Stimulated activated CD8-positive, alpha-beta memory T cell treated with anti-CD3 and anti-CD28 coated beads, Interleukin-12 subunit alpha, Interleukin-12 subunit beta, amount 100 ng/mL, for 24 hours (primary cell): ENCODE data around the gene BAIAP3.

Experiments
- DNase-seq: peaks from one replicate; pipeline ENCODE4 v3.0.0-alpha.2; 2020; ENCODE audit errors: extremely low read depth

BAIAP3 gene

DNA sequence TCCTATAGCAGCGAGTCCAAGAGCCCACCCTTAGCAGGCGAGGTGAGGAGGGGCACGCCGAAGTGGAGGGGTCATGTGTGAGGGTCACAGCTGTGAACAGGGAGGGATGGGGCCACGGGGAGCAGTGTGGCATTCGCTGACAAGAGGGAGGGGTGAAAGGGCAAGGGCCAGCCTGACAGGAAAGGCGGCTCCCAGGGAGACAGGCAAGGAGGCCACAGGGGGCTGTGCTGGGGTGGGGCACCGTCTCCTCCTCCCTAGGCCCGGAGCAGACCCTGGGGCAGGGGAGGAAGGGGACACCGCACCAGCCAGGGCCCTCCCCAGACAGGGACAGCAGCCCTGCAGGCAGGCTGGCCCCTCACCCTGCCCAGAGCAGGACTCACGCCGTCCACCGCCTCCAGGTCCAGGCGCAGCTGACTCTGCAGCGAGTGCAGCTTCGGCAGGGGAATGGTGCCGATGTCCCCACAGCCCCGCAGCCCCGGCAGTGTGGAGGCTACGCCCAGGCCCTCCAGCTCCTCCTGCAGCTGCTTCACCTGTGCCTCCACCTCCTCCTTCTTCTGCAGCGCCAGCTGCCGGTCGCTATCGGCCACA, 33.4 kb downstream of the BAIAP3 start:
- no peak for DNase-seq

- DNase-seq, result no peak
These were observed 34.2 kb downstream of the BAIAP3 start for GRCh38 chr16:1367486-1368174.

GRCh38 chr16:1371054-1371978, 37.9 kb downstream of the BAIAP3 start:
- DNase-seq, result no peak

GRCh38 chr16:1372292-1372950, 39.0 kb downstream of the BAIAP3 start:
- no peak for DNase-seq

GRCh38 chr16:1374418-1375297, 41.2 kb downstream of the BAIAP3 start:
- DNase-seq, result no peak

DNA sequence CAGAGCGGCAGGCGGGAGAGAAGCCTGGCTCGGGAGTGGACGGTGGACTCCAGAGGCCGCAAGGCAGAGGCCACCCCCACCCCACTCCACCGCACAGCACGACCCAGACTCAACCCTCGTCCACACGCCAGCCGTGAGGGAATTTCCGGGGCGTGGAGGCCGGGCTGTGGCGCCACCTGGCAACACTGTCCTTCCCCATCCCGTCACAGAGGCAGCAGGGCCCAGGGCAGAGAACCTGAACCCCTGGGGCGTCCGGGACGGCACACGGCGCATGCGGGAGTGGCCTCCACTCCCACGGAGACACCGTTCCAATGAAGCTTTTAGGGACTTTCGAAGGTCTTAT, 41.8 kb downstream of the BAIAP3 start:
- no peak for DNase-seq

DNA sequence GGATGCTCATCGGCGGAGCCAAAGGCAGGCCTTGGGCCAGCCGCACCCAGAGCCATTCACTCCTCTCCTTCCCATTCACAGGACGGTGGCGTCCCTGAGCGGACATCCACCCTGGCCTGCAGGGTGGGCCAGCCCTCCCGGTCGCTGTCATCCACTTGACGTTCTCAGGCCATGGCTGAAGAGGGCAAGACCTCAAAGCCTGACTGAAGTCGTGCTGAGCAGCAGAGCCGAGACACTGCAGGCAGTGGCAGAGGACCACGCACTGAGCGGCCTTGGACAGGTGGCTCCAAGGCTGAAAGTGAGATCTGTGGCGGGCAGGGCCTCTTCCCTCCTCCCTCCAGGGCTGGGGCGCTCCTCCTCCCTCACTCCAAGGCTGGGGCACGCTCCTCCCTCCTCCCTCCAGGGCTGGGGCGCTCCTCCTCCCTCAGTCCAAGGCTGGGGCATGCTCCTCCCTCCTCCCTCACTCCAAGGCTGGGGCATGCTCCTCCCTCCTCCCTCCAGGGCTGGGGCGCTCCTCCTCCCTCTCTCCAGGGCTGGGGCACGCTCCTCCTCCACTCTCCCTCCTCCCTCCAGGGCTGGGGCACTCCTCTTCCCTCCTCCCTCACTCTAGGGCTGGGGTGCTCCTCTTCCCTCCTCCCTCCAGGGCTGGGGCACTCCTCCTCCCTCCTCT, 42.4 kb downstream of the BAIAP3 start:
- no peak for DNase-seq

DNA sequence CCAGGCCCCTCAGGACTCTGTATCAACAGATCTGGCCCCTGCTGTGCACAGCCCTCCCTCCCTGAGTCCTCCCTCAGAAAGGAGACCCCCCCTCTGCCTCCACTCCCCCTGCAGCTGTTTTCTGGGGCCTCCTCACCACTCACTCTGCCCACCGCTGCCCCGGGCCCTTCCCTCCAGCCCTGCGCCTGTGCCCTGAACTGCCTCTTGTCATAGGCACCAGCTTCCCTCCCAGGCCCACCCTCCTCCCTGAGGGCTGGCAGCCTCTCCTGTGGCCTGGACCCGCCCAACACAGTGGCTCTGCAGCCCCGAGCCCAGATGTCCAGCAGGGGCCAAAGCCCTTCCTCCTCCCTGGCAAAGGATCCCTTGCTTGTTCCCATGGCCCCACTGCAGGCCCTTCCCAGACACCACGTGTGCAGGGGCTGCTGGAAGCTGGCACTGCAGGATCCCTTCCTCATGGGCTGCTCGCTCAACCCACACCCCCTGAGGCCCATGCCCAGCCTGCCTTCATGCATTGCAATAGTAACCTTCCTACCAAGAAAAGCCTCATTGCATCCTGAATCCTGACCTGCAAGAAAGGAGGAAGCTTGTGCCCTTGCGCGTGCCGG, 44.1 kb downstream of the BAIAP3 start:
- DNase-seq, result no peak

- DNase-seq, result no peak
These were observed 44.8 kb downstream of the BAIAP3 start for GRCh38 chr16:1378087-1378803.

GRCh38 chr16:1378804-1379303, 45.4 kb downstream of the BAIAP3 start:
- DNase-seq, result peak; percentile 38

DNA sequence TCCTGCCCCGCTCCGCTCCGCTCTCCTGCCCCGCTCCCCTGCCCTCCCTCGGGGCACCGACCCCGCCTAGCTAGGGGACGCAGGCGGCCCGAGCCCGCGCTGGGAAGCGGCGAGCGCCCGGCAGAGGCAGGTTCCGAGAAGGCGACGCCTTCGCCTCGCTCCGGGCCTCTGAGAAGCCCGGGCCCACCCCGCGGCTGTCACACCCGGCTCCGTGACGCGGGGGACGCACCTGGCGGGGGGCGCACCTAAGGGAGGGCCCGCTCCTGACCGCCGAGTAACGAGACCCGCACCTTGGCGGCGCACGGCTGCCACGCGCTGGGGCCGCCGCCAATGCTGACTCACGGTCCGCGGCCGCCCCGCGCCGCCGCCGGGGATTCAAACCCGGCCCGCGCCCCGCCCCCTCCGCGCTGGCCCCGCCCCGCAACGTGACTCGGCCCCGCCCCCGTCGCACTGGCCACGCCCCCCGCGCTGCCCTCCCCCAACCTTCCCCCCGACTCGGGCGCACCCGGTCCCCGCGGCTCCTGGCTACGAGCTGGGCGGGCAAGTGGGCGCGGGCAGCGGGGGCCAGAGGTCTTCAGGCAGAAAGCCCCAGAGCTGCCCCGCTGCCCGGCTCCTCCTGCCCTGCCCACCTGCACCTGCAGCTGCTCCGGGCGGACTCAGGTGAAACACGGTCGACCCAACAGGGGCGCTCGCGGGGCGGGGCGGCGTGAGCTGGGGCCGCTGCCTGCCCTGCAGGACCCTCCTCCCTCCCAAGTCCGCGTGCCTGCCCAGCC, 46.0 kb downstream of the BAIAP3 start:
- peak; percentile 54 for DNase-seq

DNA sequence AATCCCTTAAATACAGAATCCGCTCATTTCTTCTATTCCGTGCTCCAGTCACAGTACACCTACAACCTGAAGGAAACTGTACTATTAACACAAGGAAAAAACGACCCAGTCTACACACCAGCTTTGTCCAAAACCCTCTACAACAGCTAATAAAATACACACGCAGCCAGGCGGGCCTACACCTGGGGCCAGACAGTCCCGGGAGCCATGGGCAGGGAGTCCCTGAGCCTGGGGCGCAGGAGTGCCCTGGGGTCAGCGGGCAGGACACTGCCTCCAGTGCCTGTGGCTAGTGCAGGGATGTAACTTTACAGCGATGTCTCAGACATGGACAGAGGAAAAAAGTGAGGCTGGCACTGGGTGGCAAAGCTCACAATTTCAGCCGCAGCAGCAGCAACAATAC, 46.8 kb downstream of the BAIAP3 start:
- DNase-seq, result no peak

DNA sequence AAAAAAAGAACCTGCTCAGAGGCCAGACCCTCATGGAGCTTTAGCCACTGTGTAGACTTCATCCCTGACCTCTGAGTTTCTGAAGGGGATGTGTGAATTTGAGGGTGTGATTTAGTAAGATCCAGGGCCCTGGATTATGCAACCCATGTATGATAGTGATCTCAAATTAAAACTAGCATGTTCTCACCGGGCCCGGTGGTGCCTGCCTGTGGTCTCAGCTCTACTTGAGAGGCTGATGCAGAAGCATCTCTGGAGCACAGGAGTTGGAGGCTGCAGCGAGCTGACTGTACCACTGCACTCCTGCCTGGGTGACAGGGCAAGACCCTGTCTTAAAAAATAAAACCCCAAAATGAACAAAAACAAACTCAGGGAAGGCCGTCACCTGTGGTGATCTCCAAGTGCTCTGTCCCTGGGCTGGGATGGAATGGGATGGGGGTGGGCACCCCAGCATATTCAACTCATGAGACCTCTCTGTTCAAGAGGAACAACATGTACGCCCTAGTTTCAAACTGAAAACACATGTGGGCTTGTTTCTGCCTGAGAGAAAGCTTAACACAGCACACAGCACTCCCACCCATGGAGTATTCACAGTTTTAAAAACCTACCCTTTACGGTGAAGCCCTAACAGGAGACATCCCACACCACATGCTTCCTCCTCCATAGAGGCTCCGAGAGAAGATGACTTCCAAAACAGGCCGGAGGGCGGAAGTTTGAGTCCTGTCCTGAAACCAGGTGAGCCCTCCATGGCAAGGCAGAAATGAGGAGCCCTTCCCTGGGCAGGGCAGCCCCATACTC, 48.4 kb downstream of the BAIAP3 start:
- DNase-seq, result no peak

GRCh38 chr16:1383556-1383955, 50.1 kb downstream of the BAIAP3 start:
- no peak for DNase-seq

- no peak for DNase-seq
These were observed 51.8 kb downstream of the BAIAP3 start for GRCh38 chr16:1385232-1385631.

DNA sequence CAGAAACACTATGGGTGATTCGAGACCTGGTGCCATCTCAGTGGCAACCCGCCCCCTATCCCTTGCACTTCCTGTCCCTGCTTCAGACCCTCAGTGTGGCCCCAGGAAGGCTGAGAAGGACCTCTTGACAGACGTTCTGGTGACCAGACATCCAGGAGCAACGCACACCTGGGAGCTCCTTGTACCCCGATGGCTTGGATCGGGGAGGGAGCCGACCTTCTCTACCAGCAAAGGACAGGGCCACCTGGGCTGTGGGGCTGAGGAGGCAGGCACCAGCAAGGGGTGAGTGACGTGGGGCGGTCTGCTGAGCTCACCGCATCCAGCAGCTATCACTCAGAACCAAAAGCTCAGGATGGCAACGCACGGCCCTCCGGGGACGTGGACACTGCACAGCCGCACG, 53.9 kb downstream of the BAIAP3 start:
- no peak for DNase-seq

DNA sequence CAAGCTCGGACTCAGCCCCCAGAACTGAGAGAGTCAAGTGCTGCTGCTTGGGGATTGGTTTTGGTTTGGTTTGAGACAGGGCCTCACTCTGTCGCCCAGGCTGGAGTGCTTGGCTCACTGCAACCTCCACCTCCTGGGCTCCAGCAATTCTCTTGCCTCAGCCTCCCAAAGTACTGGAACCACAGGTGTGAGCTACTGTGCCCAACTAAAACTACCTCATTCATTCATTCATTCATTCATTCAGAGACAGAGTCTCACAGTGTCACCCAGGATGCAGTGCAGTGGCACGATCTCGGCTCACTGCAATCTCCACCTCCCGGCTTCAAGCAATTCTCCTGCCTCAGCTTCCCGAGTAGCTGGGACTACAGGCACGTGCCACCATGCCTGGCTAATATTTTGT, 56.3 kb downstream of the BAIAP3 start:
- DNase-seq, result no peak

DNA sequence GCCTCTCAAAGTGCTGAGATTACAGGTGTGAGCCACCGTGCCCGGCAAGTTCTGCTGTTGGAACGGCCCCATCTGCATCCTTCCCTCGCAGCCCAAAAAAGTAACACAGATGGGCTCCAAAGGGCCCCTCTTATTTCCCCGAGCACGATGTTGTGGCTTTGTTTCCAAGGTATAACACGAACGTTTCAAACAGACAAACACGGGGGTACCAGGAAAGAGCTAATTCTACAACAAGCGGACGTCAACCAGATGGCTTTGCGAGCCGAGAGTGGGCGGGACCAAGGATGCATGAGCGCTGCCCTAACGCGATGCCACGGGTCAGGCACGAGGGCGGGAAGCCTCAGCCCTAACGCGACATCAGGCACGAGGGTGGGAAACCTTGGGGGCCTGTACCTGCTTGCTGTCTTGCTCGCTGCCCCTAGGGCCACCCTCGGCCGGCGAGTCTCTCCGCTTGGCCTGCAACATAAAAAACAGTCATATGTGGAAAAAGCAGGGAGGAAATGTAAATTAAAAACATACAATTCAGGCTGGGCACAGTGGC, 56.9 kb downstream of the BAIAP3 start:
- no peak for DNase-seq
